Activated CD4-positive, alpha-beta T cell treated with anti-CD3 and anti-CD28 coated beads, Interleukin-2, amount 10 ng/mL, durations not matched to agents 24 days and 14 days (primary cell): ENCODE results near the gene DCTN3. TPM values are rescaled to one million over a fixed set of nuclear protein-coding genes. Genes with fewer than 3 reads are reported as not detected.
"Not testable (repeated sequence)": the region's sequence is repeated elsewhere in the genome, so short reads cannot be mapped to it uniquely, and the experiment has no call there.

Experiments
- DNase-seq: peaks from one replicate; pipeline ENCODE4 v3.0.0; 2022
- H3K27ac Mint-ChIP-seq: one replicate; pipeline ENCODE4 v1.8.0; 2022; ENCODE audit warnings: mild to moderate bottlenecking, mixed read lengths
- H3K27me3 Mint-ChIP-seq: one replicate; pipeline ENCODE4 v1.8.0; 2022; ENCODE audit warnings: mixed read lengths
- H3K36me3 Mint-ChIP-seq: one replicate; pipeline ENCODE4 v1.8.0; 2022; ENCODE audit warnings: low read depth, mild to moderate bottlenecking, mixed read lengths
- H3K4me1 Mint-ChIP-seq: one replicate; pipeline ENCODE4 v1.8.0; 2021; ENCODE audit warnings: mixed read lengths
- H3K4me3 Mint-ChIP-seq: one replicate; pipeline ENCODE4 v1.8.0; 2022; ENCODE audit warnings: mild to moderate bottlenecking, moderate library complexity, mixed read lengths
- H3K9me3 Mint-ChIP-seq: one replicate; pipeline ENCODE4 v1.8.0; 2021; ENCODE audit warnings: mixed read lengths
- intact Hi-C: fragments of 100-400 bp; cut with micrococcal nuclease; formaldehyde crosslinking; loops from one replicate; pipeline ENCODE4 v1.15.1; 2023
- total RNA-seq: library from RNA; stranded (reverse); gene quantifications from 2 replicates; pipeline ENCODE4 v1.2.3, GENCODE V29; 2022

The DCTN3 gene
- total RNA-seq, 1 donor from 2014 or later: 50.9 TPM

- no peak for DNase-seq
- H3K36me3 Mint-ChIP-seq: peaks cover 22% of the 10 kb centered on the region
- no peaks in the 10 kb centered on the region for H3K27me3 Mint-ChIP-seq
- H3K27ac Mint-ChIP-seq: peak overlapping the region; percentile 3
- no peak overlapping the region for H3K4me3 Mint-ChIP-seq
- intact Hi-C loops: no loop called here
- H3K4me1 Mint-ChIP-seq: peaks cover 21% of the 10 kb centered on the region
- H3K9me3 Mint-ChIP-seq: no peaks in the 10 kb centered on the region
Measured at GRCh38 chr9:34653151-34654072, 33.1 kb upstream of the DCTN3 start.

GRCh38 chr9:34652602-34653000 is 32.3 kb upstream of the DCTN3 start:
- H3K4me3 Mint-ChIP-seq: peak overlapping the region; percentile 3
- peak overlapping the region; percentile 70 for H3K27ac Mint-ChIP-seq
- no peaks in the 10 kb centered on the region for H3K27me3 Mint-ChIP-seq
- intact Hi-C loops: no loop called here
- no peaks in the 10 kb centered on the region for H3K9me3 Mint-ChIP-seq
- H3K4me1 Mint-ChIP-seq: peaks cover 30% of the 10 kb centered on the region
- no peak for DNase-seq
- peaks cover 29% of the 10 kb centered on the region for H3K36me3 Mint-ChIP-seq

- no peaks in the 10 kb centered on the region for H3K9me3 Mint-ChIP-seq
- intact Hi-C loops: no loop called here
- DNase-seq: peak; percentile 69
- H3K4me1 Mint-ChIP-seq: peaks cover 34% of the 10 kb centered on the region
- H3K4me3 Mint-ChIP-seq: peak within 1 kb of the TSS; percentile 3
- peak within 1 kb of the TSS; percentile 70 for H3K27ac Mint-ChIP-seq
- no peaks in the 10 kb centered on the region for H3K27me3 Mint-ChIP-seq
- H3K36me3 Mint-ChIP-seq: peaks cover 34% of the 10 kb centered on the region
Measured at GRCh38 chr9:34651876-34652601, 31.7 kb upstream of the DCTN3 start, which contains the start of gene IL11RA. IL11RA (plus strand) TSS chr9:34652185; CDS start chr9:34655218, 3,033 bp downstream.

GRCh38 chr9:34651321-34651720 is 31.0 kb upstream of the DCTN3 start:
- Mint-ChIP-seq H3K4me3 (no peak overlapping the region), H3K4me1 (peaks cover 36% of the 10 kb centered on the region), H3K27ac (no peak overlapping the region), H3K36me3 (peaks cover 34% of the 10 kb centered on the region), H3K9me3 (no peaks in the 10 kb centered on the region), H3K27me3 (no peaks in the 10 kb centered on the region)
- DNase-seq: no peak
- intact Hi-C loops: no loop called here

- H3K9me3 Mint-ChIP-seq: no peaks in the 10 kb centered on the region
- H3K4me3 Mint-ChIP-seq: no peak overlapping the region
- peaks cover 41% of the 10 kb centered on the region for H3K4me1 Mint-ChIP-seq
- no peak for DNase-seq
- intact Hi-C loops: no loop called here
- no peaks in the 10 kb centered on the region for H3K27me3 Mint-ChIP-seq
- no peak overlapping the region for H3K27ac Mint-ChIP-seq
- peaks cover 34% of the 10 kb centered on the region for H3K36me3 Mint-ChIP-seq
Measured at GRCh38 chr9:34650816-34651215, 30.5 kb upstream of the DCTN3 start.

GRCh38 chr9:34648673-34649072 is 28.4 kb upstream of the DCTN3 start:
- Mint-ChIP-seq H3K4me3 (peak overlapping the region; percentile 50), H3K4me1 (peaks cover 42% of the 10 kb centered on the region), H3K27ac (no peak overlapping the region), H3K9me3 (no peaks in the 10 kb centered on the region), H3K27me3 (no peaks in the 10 kb centered on the region), H3K36me3 (peaks cover 34% of the 10 kb centered on the region)
- DNase-seq: no peak
- intact Hi-C loops: no loop called here

- Mint-ChIP-seq H3K9me3 (no peaks in the 10 kb centered on the region), H3K4me3 (peak overlapping the region; percentile 94), H3K27ac (peak overlapping the region; percentile 92), H3K36me3 (peaks cover 34% of the 10 kb centered on the region), H3K27me3 (no peaks in the 10 kb centered on the region), H3K4me1 (peaks cover 36% of the 10 kb centered on the region)
- DNase-seq: peak; percentile 66
- intact Hi-C loops: loop anchor here (1.0 kb wide), 1 partner anchor 55 kb away; no protein-coding TSS in a partner anchor
Measured at GRCh38 chr9:34647651-34648050, 27.4 kb upstream of the DCTN3 start.

GRCh38 chr9:34647084-34647403 is 26.7 kb upstream of the DCTN3 start:
- Mint-ChIP-seq H3K4me1 (peaks cover 32% of the 10 kb centered on the region), H3K4me3 (peak overlapping the region; percentile 94), H3K27ac (peak overlapping the region; percentile 92), H3K27me3 (no peaks in the 10 kb centered on the region), H3K36me3 (peaks cover 31% of the 10 kb centered on the region), H3K9me3 (no peaks in the 10 kb centered on the region)
- intact Hi-C loops: loop anchor here (1.0 kb wide), 1 partner anchor 55 kb away; no protein-coding TSS in a partner anchor
- no peak for DNase-seq

GRCh38 chr9:34646211-34647083 is 26.2 kb upstream of the DCTN3 start, which contains the start of gene GALT:
GALT (plus strand) TSS chr9:34646675; CDS start chr9:34646705, 30 bp downstream.
- Mint-ChIP-seq H3K4me3 (peak within 1 kb of the TSS; percentile 94), H3K9me3 (no peaks in the 10 kb centered on the region), H3K36me3 (peaks cover 31% of the 10 kb centered on the region), H3K27me3 (no peaks in the 10 kb centered on the region), H3K27ac (peak within 1 kb of the TSS; percentile 92), H3K4me1 (peaks cover 28% of the 10 kb centered on the region)
- peak; percentile 99 for DNase-seq
- intact Hi-C loops: loop anchor here (1.0 kb wide), 4 partner anchors 9 to 56 kb away; partner anchors contain the start of genes RPP25L and SIGMAR1

GRCh38 chr9:34644766-34645314 is 24.5 kb upstream of the DCTN3 start:
- Mint-ChIP-seq H3K4me1 (peaks cover 30% of the 10 kb centered on the region), H3K4me3 (no peak overlapping the region), H3K9me3 (no peaks in the 10 kb centered on the region), H3K27me3 (no peaks in the 10 kb centered on the region), H3K27ac (peak overlapping the region; percentile 10), H3K36me3 (peaks cover 25% of the 10 kb centered on the region)
- DNase-seq: no peak
- intact Hi-C loops: no loop called here

GRCh38 chr9:34642679-34643078 is 22.4 kb upstream of the DCTN3 start:
- intact Hi-C loops: no loop called here
- H3K27me3 Mint-ChIP-seq: no peaks in the 10 kb centered on the region
- no peak overlapping the region for H3K4me3 Mint-ChIP-seq
- no peak for DNase-seq
- H3K27ac Mint-ChIP-seq: no peak overlapping the region
- H3K4me1 Mint-ChIP-seq: peaks cover 27% of the 10 kb centered on the region
- no peaks in the 10 kb centered on the region for H3K9me3 Mint-ChIP-seq
- peaks cover 5% of the 10 kb centered on the region for H3K36me3 Mint-ChIP-seq

GRCh38 chr9:34639322-34639721 is 19.0 kb upstream of the DCTN3 start:
- H3K4me3 Mint-ChIP-seq, H3K9me3 Mint-ChIP-seq, intact Hi-C loops, H3K27me3 Mint-ChIP-seq, DNase-seq, H3K27ac Mint-ChIP-seq: not testable (repeated sequence)
- Mint-ChIP-seq H3K36me3 (peaks cover 21% of the 10 kb centered on the region), H3K4me1 (peaks cover 28% of the 10 kb centered on the region)

GRCh38 chr9:34638138-34638445 is 17.8 kb upstream of the DCTN3 start:
- H3K4me1 Mint-ChIP-seq: peaks cover 34% of the 10 kb centered on the region
- peak overlapping the region; percentile 99 for H3K4me3 Mint-ChIP-seq
- H3K9me3 Mint-ChIP-seq: no peaks in the 10 kb centered on the region
- H3K36me3 Mint-ChIP-seq: peaks cover 28% of the 10 kb centered on the region
- intact Hi-C loops: no loop called here
- H3K27ac Mint-ChIP-seq: peak overlapping the region; percentile 82
- no peaks in the 10 kb centered on the region for H3K27me3 Mint-ChIP-seq
- no peak for DNase-seq
